ENCODE data around the gene TUBGCP3. TPM values are rescaled to one million over a fixed set of nuclear protein-coding genes. Genes with fewer than 3 reads are reported as not detected.

Gene TUBGCP3
- total RNA-seq, 2 donors from 2014 or later, result 26.7 to 30.0 TPM

DNA sequence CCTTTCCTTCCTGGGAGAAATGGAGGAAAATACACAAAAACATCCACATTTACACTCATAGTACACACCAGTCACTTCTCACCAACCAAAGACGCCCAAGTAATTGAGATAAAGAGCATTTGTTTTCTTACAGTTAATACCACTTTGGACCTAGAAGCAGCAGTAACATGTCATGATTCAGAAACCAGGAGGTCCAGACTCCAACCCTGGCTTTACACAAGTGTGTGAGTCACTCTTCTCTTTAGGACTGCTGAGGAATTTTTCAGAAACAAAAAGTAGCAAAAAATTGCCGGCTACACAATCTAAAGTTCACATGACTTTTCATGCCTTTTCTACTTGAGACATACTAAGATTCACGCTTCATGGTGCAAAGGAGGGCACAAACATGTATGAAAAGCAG is 42.1 kb downstream of the TUBGCP3 start:
- WGBS, 2 donors, result 88 to 97% methylated on average over 3 of the region's 3 CpGs
- H3K27ac ChIP-seq, result no peak overlapping the region
- no peaks in the 10 kb centered on the region for H3K9me3 ChIP-seq
- DNase-seq (no peak), ATAC-seq (no peak)
- no peak overlapping the region for H3K4me3 ChIP-seq
- TF ChIP-seq POLR2A (IDR thresholded peaks at IDR 0.05), result no peak
- TF ChIP-seq CTCF (IDR thresholded peaks at IDR 0.05), result no peak
- H3K27me3 ChIP-seq, result no peaks in the 10 kb centered on the region
- no peaks in the 10 kb centered on the region for H3K4me1 ChIP-seq
- intact Hi-C loops (cut with DNase I), result no loop called here
- peaks cover 0 to 18% of the 10 kb centered on the region in 2 donors for H3K36me3 ChIP-seq (replicated peaks in 1 of 2; ENCODE audit: insufficient read depth in 1 of 2, low read depth in 2 of 2)

DNA sequence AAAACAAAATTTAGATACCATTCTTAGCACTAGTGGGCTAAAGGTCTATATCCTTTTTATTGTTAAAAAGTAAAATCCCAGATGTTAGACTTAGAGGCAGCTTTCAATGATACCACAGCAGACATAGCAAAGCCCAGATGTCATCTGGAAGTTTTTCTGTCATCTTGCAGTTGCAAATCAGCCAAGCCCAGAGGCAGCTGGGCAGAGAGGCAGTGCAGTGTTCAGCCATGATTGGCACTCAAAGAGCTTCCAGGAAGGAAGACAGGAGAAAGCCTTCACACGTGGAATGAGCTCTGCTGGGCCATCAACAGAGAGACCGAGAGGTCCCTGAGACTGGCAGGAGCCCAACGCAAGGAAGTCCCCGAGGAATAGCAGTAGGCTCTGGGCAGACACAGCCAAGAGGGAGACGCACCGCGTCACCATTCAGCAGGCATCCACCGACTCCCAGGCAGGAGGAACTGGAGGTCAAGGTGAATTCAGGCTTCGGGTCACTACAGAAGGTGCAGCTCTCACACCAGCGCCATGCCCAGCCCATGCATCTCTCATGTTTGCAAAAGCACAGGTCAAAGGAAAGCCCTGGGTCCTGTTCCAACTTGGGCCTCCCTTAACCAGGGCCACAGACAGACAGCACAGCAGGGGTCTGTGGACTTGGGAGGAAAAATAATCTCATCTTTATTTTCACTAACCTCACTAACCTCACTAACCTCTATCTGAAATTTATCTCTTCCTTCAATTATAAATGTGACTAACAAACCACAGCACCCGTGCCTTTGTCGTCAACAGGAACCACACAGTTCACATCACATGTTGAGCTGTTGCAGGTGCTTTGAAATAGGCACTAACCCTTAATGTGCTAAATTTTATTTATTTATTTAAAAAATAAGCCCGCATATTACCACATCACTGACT is 54.9 kb downstream of the TUBGCP3 start:
- Histone ChIP-seq H3K4me1 (no peaks in the 10 kb centered on the region), H3K36me3 (replicated peaks in 1 of 2; ENCODE audit: insufficient read depth in 1 of 2, low read depth in 2 of 2) (no peaks in the 10 kb centered on the region), H3K27me3 (no peaks in the 10 kb centered on the region), H3K4me3 (no peak overlapping the region), H3K27ac (no peak overlapping the region), H3K9me3 (no peaks in the 10 kb centered on the region)
- TF ChIP-seq POLR2A (IDR thresholded peaks at IDR 0.05) (no peak), CTCF (IDR thresholded peaks at IDR 0.05) (no peak)
- 83 to 95% methylated on average over 5 to 13 of the region's 13 CpGs for WGBS, 2 donors
- no peak for DNase-seq
- ATAC-seq, result no peak
- intact Hi-C loops (cut with DNase I), result no loop called here

GRCh38 chr13:112531263-112531794 is 56.6 kb downstream of the TUBGCP3 start:
- Histone ChIP-seq H3K9me3 (no peaks in the 10 kb centered on the region), H3K27me3 (no peaks in the 10 kb centered on the region), H3K4me3 (no peak overlapping the region), H3K27ac (no peak overlapping the region), H3K4me1 (no peaks in the 10 kb centered on the region), H3K36me3 (replicated peaks in 1 of 2; ENCODE audit: insufficient read depth in 1 of 2, low read depth in 2 of 2) (no peaks in the 10 kb centered on the region)
- ATAC-seq, result no peak
- WGBS, 2 donors, result 94% methylated on average over 12 of the region's 12 CpGs
- no peak for DNase-seq
- intact Hi-C loops (cut with DNase I), result no loop called here
- TF ChIP-seq POLR2A (IDR thresholded peaks at IDR 0.05) (no peak), CTCF (IDR thresholded peaks at IDR 0.05) (no peak)

- Histone ChIP-seq H3K9me3 (no peaks in the 10 kb centered on the region), H3K27ac (no peak overlapping the region), H3K27me3 (no peaks in the 10 kb centered on the region), H3K36me3 (replicated peaks in 1 of 2; ENCODE audit: insufficient read depth in 1 of 2, low read depth in 2 of 2) (no peaks in the 10 kb centered on the region), H3K4me3 (no peak overlapping the region), H3K4me1 (no peaks in the 10 kb centered on the region)
- DNase-seq (no peak), ATAC-seq (no peak)
- WGBS, 2 donors, result 61 to 65% methylated on average over 2 of the region's 2 CpGs
- no peak for TF ChIP-seq POLR2A (IDR thresholded peaks at IDR 0.05)
- no peak for TF ChIP-seq CTCF (IDR thresholded peaks at IDR 0.05)
- intact Hi-C loops (cut with DNase I), result no loop called here
Observed at GRCh38 chr13:112530861-112531260, 57.1 kb downstream of the TUBGCP3 start.
